Stimulated activated naive CD8-positive, alpha-beta T cell treated with anti-CD3 and anti-CD28 coated beads, Interleukin-15, Interleukin-2, amounts not matched to agents 100 ng/mL and 50 ng/mL, for 24 hours (primary cell): ENCODE results near the gene MMP15.
"Not testable (repeated sequence)": the region's sequence is repeated elsewhere in the genome, so short reads cannot be mapped to it uniquely, and the experiment has no call there.

Experiments
- H3K27ac Mint-ChIP-seq: one replicate; pipeline ENCODE4 v1.8.0; 2021; ENCODE audit warnings: mild to moderate bottlenecking, mixed read lengths
- H3K27me3 Mint-ChIP-seq: one replicate; pipeline ENCODE4 v1.8.0; 2021; ENCODE audit warnings: mixed read lengths
- H3K36me3 Mint-ChIP-seq: one replicate; pipeline ENCODE4 v1.8.0; 2021; ENCODE audit warnings: low read depth, mixed read lengths
- H3K4me1 Mint-ChIP-seq: one replicate; pipeline ENCODE4 v1.8.0; 2021; ENCODE audit warnings: low read depth, mixed read lengths
- H3K4me3 Mint-ChIP-seq: one replicate; pipeline ENCODE4 v1.8.0; 2021; ENCODE audit warnings: mild to moderate bottlenecking, mixed read lengths
- H3K9me3 Mint-ChIP-seq: one replicate; pipeline ENCODE4 v1.8.0; 2021; ENCODE audit warnings: mixed read lengths

The MMP15 gene

GRCh38 chr16:58085584-58086251 is 60.2 kb downstream of the MMP15 start:
- Mint-ChIP-seq H3K9me3 (no peaks in the 10 kb centered on the region), H3K27ac (no peak overlapping the region), H3K4me3 (no peak overlapping the region), H3K4me1 (no peaks in the 10 kb centered on the region), H3K36me3 (no peaks in the 10 kb centered on the region), H3K27me3 (no peaks in the 10 kb centered on the region)

- H3K4me1 Mint-ChIP-seq: no peaks in the 10 kb centered on the region
- H3K9me3 Mint-ChIP-seq: no peaks in the 10 kb centered on the region
- no peaks in the 10 kb centered on the region for H3K36me3 Mint-ChIP-seq
- no peaks in the 10 kb centered on the region for H3K27me3 Mint-ChIP-seq
- no peak overlapping the region for H3K27ac Mint-ChIP-seq
- no peak overlapping the region for H3K4me3 Mint-ChIP-seq
Measured at GRCh38 chr16:58086381-58087208, 61.0 kb downstream of the MMP15 start.

- no peak overlapping the region for H3K27ac Mint-ChIP-seq
- no peak overlapping the region for H3K4me3 Mint-ChIP-seq
- H3K27me3 Mint-ChIP-seq: no peaks in the 10 kb centered on the region
- no peaks in the 10 kb centered on the region for H3K4me1 Mint-ChIP-seq
- H3K9me3 Mint-ChIP-seq: no peaks in the 10 kb centered on the region
- H3K36me3 Mint-ChIP-seq: no peaks in the 10 kb centered on the region
Measured at GRCh38 chr16:58087209-58087913, 61.8 kb downstream of the MMP15 start.

GRCh38 chr16:58088091-58088490 is 62.5 kb downstream of the MMP15 start:
- H3K4me1 Mint-ChIP-seq: no peaks in the 10 kb centered on the region
- no peak overlapping the region for H3K27ac Mint-ChIP-seq
- H3K4me3 Mint-ChIP-seq: no peak overlapping the region
- no peaks in the 10 kb centered on the region for H3K27me3 Mint-ChIP-seq
- no peaks in the 10 kb centered on the region for H3K9me3 Mint-ChIP-seq
- no peaks in the 10 kb centered on the region for H3K36me3 Mint-ChIP-seq

- H3K36me3 Mint-ChIP-seq, H3K4me3 Mint-ChIP-seq, H3K27me3 Mint-ChIP-seq, H3K27ac Mint-ChIP-seq, H3K4me1 Mint-ChIP-seq, H3K9me3 Mint-ChIP-seq: not testable (repeated sequence)
Measured at GRCh38 chr16:58090396-58090795, 64.8 kb downstream of the MMP15 start.

GRCh38 chr16:58094026-58094425 is 68.5 kb downstream of the MMP15 start:
- no peaks in the 10 kb centered on the region for H3K9me3 Mint-ChIP-seq
- H3K27me3 Mint-ChIP-seq: no peaks in the 10 kb centered on the region
- H3K36me3 Mint-ChIP-seq: no peaks in the 10 kb centered on the region
- H3K4me3 Mint-ChIP-seq: no peak overlapping the region
- H3K27ac Mint-ChIP-seq: no peak overlapping the region
- no peaks in the 10 kb centered on the region for H3K4me1 Mint-ChIP-seq

GRCh38 chr16:58094791-58095574 is 69.4 kb downstream of the MMP15 start:
- Mint-ChIP-seq H3K4me3 (no peak overlapping the region), H3K36me3 (no peaks in the 10 kb centered on the region), H3K9me3 (no peaks in the 10 kb centered on the region), H3K4me1 (no peaks in the 10 kb centered on the region), H3K27me3 (no peaks in the 10 kb centered on the region), H3K27ac (no peak overlapping the region)

- not testable (repeated sequence) for H3K9me3 Mint-ChIP-seq, H3K27ac Mint-ChIP-seq, H3K4me1 Mint-ChIP-seq, H3K4me3 Mint-ChIP-seq, H3K36me3 Mint-ChIP-seq, H3K27me3 Mint-ChIP-seq
Measured at GRCh38 chr16:58095575-58095960, 70.0 kb downstream of the MMP15 start.

GRCh38 chr16:58096249-58096648 is 70.7 kb downstream of the MMP15 start:
- Mint-ChIP-seq H3K9me3 (no peaks in the 10 kb centered on the region), H3K36me3 (no peaks in the 10 kb centered on the region), H3K4me1 (no peaks in the 10 kb centered on the region), H3K27ac (no peak overlapping the region), H3K4me3 (no peak overlapping the region), H3K27me3 (no peaks in the 10 kb centered on the region)
